Endothelial cell of umbilical vein (primary cell): ENCODE results near the gene OVOL2. TPM values are rescaled to one million over a fixed set of nuclear protein-coding genes. Genes with fewer than 3 reads are reported as not detected.

Source experiments
- BruUV-seq: library from RNA; stranded (reverse); fragments of 400-500 nt; replicated peaks from 2 replicates; lab custom pipeline; 2021; lab: Mats Ljungman, UMichigan
- CTCF ChIA-PET: fragments of 300-600, 350-600 bp; sonication (Branson Sonifier 250); formaldehyde crosslinking; loops from one replicate; lab custom pipeline; 2021; ENCODE audit warnings: antibody characterized with exemption, inconsistent platforms; lab: Charles Lee
- POLR2A ChIA-PET: fragments of 300-600, 350-600 bp; sonication (Branson Sonifier 250); formaldehyde crosslinking; loops from one replicate; lab custom pipeline; 2021; ENCODE audit warnings: antibody characterized with exemption, inconsistent platforms; lab: Charles Lee
- DNase-seq: peaks from one replicate; pipeline ENCODE4 v3.0.0-alpha.2; 2011; ENCODE audit warnings: low read depth, low spot score
- FAIRE-seq: peaks from 2 replicates; lab custom pipeline; 2011; peaks lifted over from hg19 to GRCh38; lab: Jason Lieb, UNC
- H2AFZ ChIP-seq: 2 replicates; pipeline ENCODE4 v1.6.0; 2012; ENCODE audit warnings: low read depth, low read length, control low read depth, inconsistent platforms
- H3K27ac ChIP-seq: 2 replicates; pipeline ENCODE4 v1.5.1; 2011; ENCODE audit warnings: low read depth, mild to moderate bottlenecking, control low read depth, low read length, moderate library complexity; ENCODE audit not compliant: insufficient read depth
- H3K27me3 ChIP-seq, 2 experiments: 2 replicates each; pipeline versions ENCODE4 v1.6.0 to v1.6.1; 2011; ENCODE audit warnings: low read length in 2 of 2, mixed read lengths in 1 of 2; ENCODE audit not compliant: control insufficient read depth in 2 of 2, insufficient read depth in 2 of 2
- H3K36me3 ChIP-seq, 2 experiments: 2 replicates in 1 of 2; 3 replicates in 1 of 2; pipeline ENCODE4 v1.5.1; 2011; ENCODE audit warnings: low read length in 2 of 2, mild to moderate bottlenecking in 1 of 2, moderate library complexity in 1 of 2; ENCODE audit not compliant: control insufficient read depth in 2 of 2, insufficient read depth in 2 of 2; ENCODE audit errors: extremely low read depth in 1 of 2
- H3K4me1 ChIP-seq: 3 replicates; pipeline ENCODE4 v1.5.1; 2011; ENCODE audit warnings: mild to moderate bottlenecking, low read length; ENCODE audit not compliant: control insufficient read depth, insufficient read depth; ENCODE audit errors: extremely low read depth
- H3K4me2 ChIP-seq: 2 replicates; pipeline ENCODE4 v1.6.1; 2011; ENCODE audit warnings: low read length, control low read depth, mixed read lengths; ENCODE audit not compliant: insufficient read depth
- H3K4me3 ChIP-seq, 3 experiments: fragments of 200-600 bp in 1 of 3; sonication (generic), shearing (Covaris generic) in 1 of 3; replicated peaks in 1 of 3; 2 replicates each; pipeline ENCODE4 v1.5.1; 2011 to 2016; ENCODE audit warnings: control low read depth in 3 of 3, low read length in 3 of 3, mild to moderate bottlenecking in 2 of 3, inconsistent platforms in 1 of 3, low read depth in 1 of 3, moderate library complexity in 1 of 3; ENCODE audit not compliant: insufficient read depth in 1 of 3
- H3K79me2 ChIP-seq: 2 replicates; pipeline ENCODE4 v1.6.0; 2012; ENCODE audit warnings: low read length, inconsistent platforms; ENCODE audit not compliant: control insufficient read depth, insufficient read depth
- H3K9ac ChIP-seq: replicated peaks from 2 replicates; pipeline ENCODE3; 2011; ENCODE audit warnings: low read length, control low read depth; ENCODE audit not compliant: insufficient read depth; ENCODE audit errors: extremely low read depth
- H3K9me1 ChIP-seq: replicated peaks from 3 replicates; pipeline ENCODE4 v1.6.0; 2011; ENCODE audit warnings: mild to moderate bottlenecking, low read length; ENCODE audit not compliant: control insufficient read depth, insufficient read depth; ENCODE audit errors: extremely low read depth
- H3K9me3 ChIP-seq: replicated peaks from 2 replicates; pipeline ENCODE4 v1.5.1; 2012; ENCODE audit warnings: low read length, inconsistent platforms; ENCODE audit not compliant: control insufficient read depth, insufficient read depth
- H4K20me1 ChIP-seq: replicated peaks from 2 replicates; pipeline ENCODE3; 2011; ENCODE audit warnings: mild to moderate bottlenecking, low read length; ENCODE audit not compliant: control insufficient read depth, insufficient read depth; ENCODE audit errors: extremely low read depth
- EZH2 ChIP-seq: IDR thresholded peaks from 2 replicates; pipeline ENCODE4 v1.6.1; 2012; ENCODE audit warnings: borderline replicate concordance, low read depth, mild to moderate bottlenecking, moderate library complexity, low read length, inconsistent platforms; ENCODE audit not compliant: severe bottlenecking
- FOS ChIP-seq: IDR thresholded peaks from 2 replicates; pipeline ENCODE4 v1.6.1; 2011; ENCODE audit warnings: mild to moderate bottlenecking, low read length, moderate library complexity, borderline replicate concordance; ENCODE audit not compliant: insufficient read depth
- GATA2 ChIP-seq: IDR thresholded peaks from 2 replicates; pipeline ENCODE4 v1.7.0; 2011; ENCODE audit warnings: low read depth, mild to moderate bottlenecking, moderate library complexity, mixed read lengths, low read length; ENCODE audit not compliant: insufficient read length, insufficient read depth
- JUN ChIP-seq: IDR thresholded peaks from 2 replicates; pipeline ENCODE4 v1.6.1; 2011; ENCODE audit warnings: borderline replicate concordance, low read depth; ENCODE audit not compliant: insufficient read length, insufficient read depth
- MYC ChIP-seq: IDR thresholded peaks from one replicate; pipeline ENCODE4 v1.6.1; 2011; ENCODE audit warnings: mild to moderate bottlenecking, low read depth, low read length
- POLR2A ChIP-seq: IDR thresholded peaks from 2 replicates; pipeline ENCODE4 v1.6.1; 2012; ENCODE audit warnings: low read depth, mild to moderate bottlenecking, control low read depth, low read length
- dilution Hi-C: fragments of 300-500 bp; cut with MboI; formaldehyde crosslinking; loops from one replicate; pipeline ENCODE4 v1.15.0; 2019; ENCODE audit warnings: low sequenced_read_pairs; ENCODE audit not compliant: extremely low pct_ligation_motif_present
- intact Hi-C: fragments of 100-400 bp; cut with micrococcal nuclease; formaldehyde crosslinking; loops from one replicate; pipeline ENCODE4 v1.10.0; 2022
- polyA plus RNA-seq, 4 experiments: library from polyadenylated mRNA; depleted of rRNA in 3 of 4; stranded (reverse) in 3 of 4; unstranded in 1 of 4; fragments of >200 nt; gene quantifications; 2 replicates each; pipeline versions ENCODE4 v1.2.1 to v1.2.3, GENCODE V29; 2011 to 2012; ENCODE audit warnings: missing spikeins in 1 of 4
- total RNA-seq: library from RNA; stranded (reverse); gene quantifications from 2 replicates; pipeline ENCODE4 v1.2.3, GENCODE V29; 2021
- TF ChIP-seq, protein P1 (sequence below): IDR thresholded peaks from 2 replicates; pipeline ENCODE4 v1.6.1; 2011; ENCODE audit not compliant: insufficient read depth, insufficient read length

OVOL2 gene
- total and polyA plus RNA-seq, 2 donors (not counting 3 experiments of a cell fraction or from before 2014, with no cell fraction given), result not detected

DNA sequence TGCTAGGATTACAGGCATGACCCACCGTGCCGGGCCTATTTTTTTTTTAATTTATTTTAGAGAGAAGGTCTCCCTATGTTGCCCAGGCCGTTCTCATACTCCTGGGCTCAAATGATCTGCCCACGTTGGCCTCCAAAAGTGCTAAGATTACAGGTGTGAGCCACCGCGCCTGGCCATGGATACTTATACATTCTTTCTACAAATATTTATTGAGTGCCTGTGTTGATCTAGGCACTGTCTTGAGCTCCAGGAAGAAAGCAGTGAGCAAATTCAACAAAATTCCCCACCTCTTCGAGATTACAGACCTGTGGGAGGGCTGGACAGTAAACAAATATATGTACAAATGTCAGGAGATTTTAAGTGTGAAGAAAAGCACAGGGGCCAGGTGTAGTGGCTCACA is 51.0 kb downstream of the OVOL2 start:
- POLR2A ChIA-PET, result no interaction called here

DNA sequence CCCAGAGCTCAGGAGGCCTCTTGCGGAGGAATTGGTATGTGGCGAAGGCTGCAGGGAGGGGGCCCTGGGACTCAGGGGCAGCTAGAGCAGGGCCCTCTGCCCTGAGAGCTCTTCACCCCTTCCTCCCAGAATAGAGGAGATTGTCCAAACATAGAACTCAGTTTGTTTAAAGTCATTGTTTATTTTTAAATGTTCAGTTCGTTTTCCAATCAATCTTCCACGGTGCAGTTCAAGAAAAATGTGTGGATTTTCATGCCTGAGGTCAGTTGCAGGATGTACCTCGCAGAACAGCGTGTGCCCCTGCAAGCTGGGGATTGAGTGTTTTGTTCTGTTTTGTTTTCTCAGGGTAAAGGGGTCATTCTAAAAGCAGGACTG is 51.7 kb downstream of the OVOL2 start:
- Histone ChIP-seq H3K79me2 (no peaks in the 10 kb centered on the region), H3K4me1 (no peaks in the 10 kb centered on the region), H3K4me3 (no peak overlapping the region), H3K36me3 (no peaks in the 10 kb centered on the region), H4K20me1 (no peaks in the 10 kb centered on the region), H2AFZ (no peak overlapping the region), H3K9ac (no peak overlapping the region), H3K27ac (no peak overlapping the region), H3K9me3 (no peaks in the 10 kb centered on the region), H3K9me1 (no peaks in the 10 kb centered on the region), H3K27me3 (no peaks in the 10 kb centered on the region), H3K4me2 (no peak overlapping the region)
- TF ChIP-seq, protein P1, sequence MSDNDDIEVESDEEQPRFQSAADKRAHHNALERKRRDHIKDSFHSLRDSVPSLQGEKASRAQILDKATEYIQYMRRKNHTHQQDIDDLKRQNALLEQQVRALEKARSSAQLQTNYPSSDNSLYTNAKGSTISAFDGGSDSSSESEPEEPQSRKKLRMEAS, result no peak
- no peak for TF ChIP-seq MYC
- TF ChIP-seq EZH2, result no peak
- TF ChIP-seq FOS, result no peak
- TF ChIP-seq GATA2, result no peak
- no peak for TF ChIP-seq JUN
- FAIRE-seq (no peak), DNase-seq (no peak)
- dilution Hi-C loops, result no loop called here
- BruUV-seq, result no TSS peak
- ChIA-PET POLR2A (no interaction called here), CTCF (no interaction called here)
- intact Hi-C loops, result no loop called here

More for the DNA sequence above, 51.0 kb downstream of the OVOL2 start:
- Histone ChIP-seq H3K4me2 (no peak overlapping the region), H3K36me3 (no peaks in the 10 kb centered on the region), H3K9ac (no peak overlapping the region), H3K79me2 (no peaks in the 10 kb centered on the region), H3K27me3 (no peaks in the 10 kb centered on the region), H4K20me1 (no peaks in the 10 kb centered on the region), H2AFZ (no peak overlapping the region), H3K4me1 (no peaks in the 10 kb centered on the region), H3K27ac (no peak overlapping the region), H3K9me1 (no peaks in the 10 kb centered on the region), H3K9me3 (no peaks in the 10 kb centered on the region), H3K4me3 (no peak overlapping the region)
- BruUV-seq, result no TSS peak
- dilution Hi-C loops, result no loop called here
- intact Hi-C loops, result no loop called here
- TF ChIP-seq FOS, result no peak
- no peak for TF ChIP-seq POLR2A
- TF ChIP-seq JUN, result no peak
- FAIRE-seq (no peak), DNase-seq (no peak)
- CTCF ChIA-PET, result no interaction called here
